ENCODE data around the gene CLK1.
A peak's percentile ranks its signal among the peaks of the same experiment; 100 is the strongest.
"Not testable (repeated sequence)": the region's sequence is repeated elsewhere in the genome, so short reads cannot be mapped to it uniquely, and the experiment has no call there.

Gene CLK1

GRCh38 chr2:200864176-200865034 is at the start of gene CLK1:
TSS of gene CLK1 (minus strand) at chr2:200864658. CDS start at chr2:200861862, 2,796 bp downstream.
- peak; percentile 93 to 97 (median 95) for DNase-seq

- DNase-seq = no peak
Measured at GRCh38 chr2:200913654-200914053, 49.2 kb upstream of the CLK1 start.

- DNase-seq = no peak
Measured at GRCh38 chr2:200909958-200910357, 45.5 kb upstream of the CLK1 start.

GRCh38 chr2:200905618-200906296 is 41.3 kb upstream of the CLK1 start:
- peak in 3 of 6 experiments; percentile 6 to 19 (median 14) for DNase-seq

- peak; percentile 23 to 78 (median 68) for DNase-seq
Measured at GRCh38 chr2:200901459-200902072, 37.1 kb upstream of the CLK1 start.

GRCh38 chr2:200899482-200899881 is 35.0 kb upstream of the CLK1 start:
- no peak for DNase-seq

- DNase-seq = peak; percentile 88 to 97 (median 94)
Measured at GRCh38 chr2:200888704-200889625, 24.5 kb upstream of the CLK1 start, which contains the start of the genes NIF3L1 and PPIL3. TSS of gene NIF3L1 (plus strand) at chr2:200889371. CDS start at chr2:200891944, 2,573 bp downstream. TSS of gene PPIL3 (minus strand) at chr2:200889077. CDS start at chr2:200887615, 1,462 bp downstream.

- not testable (repeated sequence) for DNase-seq
Measured at GRCh38 chr2:200881715-200882249, 17.3 kb upstream of the CLK1 start.

GRCh38 chr2:200878289-200878880 is 13.9 kb upstream of the CLK1 start:
- no peak for DNase-seq

- DNase-seq = no peak
Measured at GRCh38 chr2:200877443-200877842, 13.0 kb upstream of the CLK1 start.

GRCh38 chr2:200873560-200873959 is 9.1 kb upstream of the CLK1 start:
- DNase-seq = no peak

GRCh38 chr2:200871151-200871550 is 6.7 kb upstream of the CLK1 start:
- no peak for DNase-seq

GRCh38 chr2:200869014-200869413 is 4.6 kb upstream of the CLK1 start:
- DNase-seq = no peak

- peak in 3 of 6 experiments; percentile 37 to 38 (median 37) for DNase-seq
Measured at GRCh38 chr2:200863782-200864175, 679 bp downstream of the CLK1 start.

GRCh38 chr2:200862532-200863000 is 1.9 kb downstream of the CLK1 start:
- peak; percentile 20 to 75 (median 52) for DNase-seq

GRCh38 chr2:200861617-200862155 is 2.8 kb downstream of the CLK1 start:
- peak in 1 of 6 experiments; percentile 26 for DNase-seq

- peak in 2 of 6 experiments; percentile 21 to 41 for DNase-seq
Measured at GRCh38 chr2:200860092-200860795, 4.2 kb downstream of the CLK1 start.

- DNase-seq = no peak
Measured at GRCh38 chr2:200856806-200857205, 7.7 kb downstream of the CLK1 start.

- DNase-seq = no peak
Measured at GRCh38 chr2:200852605-200853004, 11.9 kb downstream of the CLK1 start.

Measured in stimulated activated naive CD4-positive, alpha-beta T cell (primary cell).